ENCODE measurements around the gene TRIO.

GRCh38 chr5:14394365-14394764 is 251.2 kb downstream of the TRIO start:
- TF ChIP-seq CTCF (IDR thresholded peaks at IDR 0.05) (no peak), POLR2A (IDR thresholded peaks at IDR 0.05) (no peak)
